Cardiac muscle cell (in vitro differentiated cells and primary cell): ENCODE results near the gene TRAM1L1. TPM values are rescaled to one million over a fixed set of nuclear protein-coding genes. Genes with fewer than 3 reads are reported as not detected.

Experiments
- DNase-seq, 2 donors: peaks; one replicate each; pipeline versions ENCODE4 v3.0.0 to v3.0.0-alpha.2; 2010 to 2017; ENCODE audit warnings: low read depth in 1 of 2, low spot score in 1 of 2
- H3K27ac ChIP-seq: fragments of 200-600 bp; sonication (generic); 2 replicates; pipeline ENCODE4 v1.5.1; 2016
- H3K27me3 ChIP-seq: fragments of 200-600 bp; sonication (generic); 2 replicates; pipeline ENCODE4 v1.6.0; 2016; ENCODE audit warnings: control low read depth
- H3K36me3 ChIP-seq: fragments of 200-600 bp; sonication (generic); 2 replicates; pipeline ENCODE4 v1.5.1; 2016; ENCODE audit warnings: control low read depth
- H3K4me1 ChIP-seq: fragments of 200-600 bp; sonication (generic); 2 replicates; pipeline ENCODE4 v1.8.1; 2017; ENCODE audit warnings: low read depth, mild to moderate bottlenecking, mixed run types
- H3K4me3 ChIP-seq: fragments of 200-600 bp; sonication (generic); 2 replicates; pipeline ENCODE4 v1.5.1; 2016; ENCODE audit warnings: mild to moderate bottlenecking
- H3K9me3 ChIP-seq: fragments of 200-600 bp; sonication (generic); 2 replicates; pipeline ENCODE4 v1.5.1; 2017; ENCODE audit warnings: low read depth, mild to moderate bottlenecking, control low read depth
- polyA plus RNA-seq: library from polyadenylated mRNA; unstranded; fragments of >200 nt; fragmentation: Nextera tagmentation; extraction: Ambion mirVana; gene quantifications from 2 replicates; pipeline ENCODE4 v1.2.1, GENCODE V29; 2016
- total RNA-seq: library from RNA; depleted of rRNA; stranded (reverse); fragments of >200 nt; gene quantifications from 2 replicates; pipeline ENCODE4 v1.2.3, GENCODE V29; 2016
- TF ChIP-seq, protein P1 (sequence below): IDR thresholded peaks from 2 replicates; pipeline ENCODE4 v1.5.1; 2012; ENCODE audit warnings: low read depth, mild to moderate bottlenecking, low read length

Gene TRAM1L1
- total and polyA plus RNA-seq, 2 experiments from 2014 or later = 3.2 to 3.6 TPM

GRCh38 chr4:117077760-117078159 is 7.6 kb downstream of the TRAM1L1 start:
- no peaks in the 10 kb centered on the region for H3K36me3 ChIP-seq
- H3K27ac ChIP-seq = no peak overlapping the region
- no peak overlapping the region for H3K4me3 ChIP-seq
- TF ChIP-seq, protein P1, sequence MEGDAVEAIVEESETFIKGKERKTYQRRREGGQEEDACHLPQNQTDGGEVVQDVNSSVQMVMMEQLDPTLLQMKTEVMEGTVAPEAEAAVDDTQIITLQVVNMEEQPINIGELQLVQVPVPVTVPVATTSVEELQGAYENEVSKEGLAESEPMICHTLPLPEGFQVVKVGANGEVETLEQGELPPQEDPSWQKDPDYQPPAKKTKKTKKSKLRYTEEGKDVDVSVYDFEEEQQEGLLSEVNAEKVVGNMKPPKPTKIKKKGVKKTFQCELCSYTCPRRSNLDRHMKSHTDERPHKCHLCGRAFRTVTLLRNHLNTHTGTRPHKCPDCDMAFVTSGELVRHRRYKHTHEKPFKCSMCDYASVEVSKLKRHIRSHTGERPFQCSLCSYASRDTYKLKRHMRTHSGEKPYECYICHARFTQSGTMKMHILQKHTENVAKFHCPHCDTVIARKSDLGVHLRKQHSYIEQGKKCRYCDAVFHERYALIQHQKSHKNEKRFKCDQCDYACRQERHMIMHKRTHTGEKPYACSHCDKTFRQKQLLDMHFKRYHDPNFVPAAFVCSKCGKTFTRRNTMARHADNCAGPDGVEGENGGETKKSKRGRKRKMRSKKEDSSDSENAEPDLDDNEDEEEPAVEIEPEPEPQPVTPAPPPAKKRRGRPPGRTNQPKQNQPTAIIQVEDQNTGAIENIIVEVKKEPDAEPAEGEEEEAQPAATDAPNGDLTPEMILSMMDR = no peak
- H3K27me3 ChIP-seq = no peaks in the 10 kb centered on the region
- H3K4me1 ChIP-seq = no peaks in the 10 kb centered on the region
- no peak for DNase-seq
- no peaks in the 10 kb centered on the region for H3K9me3 ChIP-seq

GRCh38 chr4:117068120-117068519 is 17.3 kb downstream of the TRAM1L1 start:
- DNase-seq = no peak
- Histone ChIP-seq H3K36me3 (no peaks in the 10 kb centered on the region), H3K9me3 (no peaks in the 10 kb centered on the region), H3K4me1 (no peaks in the 10 kb centered on the region), H3K27ac (no peak overlapping the region), H3K4me3 (no peak overlapping the region), H3K27me3 (no peaks in the 10 kb centered on the region)
- TF ChIP-seq, protein P1 = no peak

DNA sequence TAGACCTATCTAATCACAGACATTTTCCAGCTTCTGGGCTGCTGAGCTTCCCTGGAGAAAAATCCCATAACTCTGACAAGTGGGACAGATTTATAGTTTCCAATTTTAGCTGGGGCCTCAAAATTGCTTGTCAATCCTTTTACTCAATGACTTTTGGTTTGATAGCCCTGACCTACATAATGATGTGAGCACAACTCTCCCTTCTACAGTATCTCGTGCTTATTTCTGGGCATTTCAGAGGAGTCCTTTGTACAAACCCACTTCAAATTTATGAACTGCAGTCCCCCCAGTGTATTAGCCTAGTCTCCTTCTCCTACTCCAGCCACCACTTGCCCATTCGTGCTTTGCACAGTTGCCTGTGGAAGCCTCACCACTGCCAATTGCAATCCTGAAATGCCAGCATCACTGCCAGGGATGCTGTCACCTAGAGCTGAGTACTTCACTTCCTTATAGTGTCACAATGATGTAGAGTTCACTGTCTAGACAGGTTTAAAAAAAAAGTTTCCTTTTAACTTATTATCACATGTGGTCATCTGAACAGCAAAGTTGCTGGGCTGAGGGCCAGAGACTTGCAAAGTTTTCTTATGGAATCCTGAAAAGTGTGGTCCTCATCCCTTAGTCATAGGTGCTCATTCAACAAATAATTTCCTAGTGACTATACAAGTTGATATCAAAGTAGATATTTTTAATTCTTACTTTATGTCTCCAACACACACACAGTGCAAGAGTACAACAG is 21.2 kb downstream of the TRAM1L1 start:
- Histone ChIP-seq H3K4me3 (no peak overlapping the region), H3K4me1 (no peaks in the 10 kb centered on the region)

GRCh38 chr4:117042962-117043361 is 42.4 kb downstream of the TRAM1L1 start:
- H3K4me1 ChIP-seq = no peaks in the 10 kb centered on the region
- no peaks in the 10 kb centered on the region for H3K9me3 ChIP-seq
- no peaks in the 10 kb centered on the region for H3K27me3 ChIP-seq
- no peak for DNase-seq
- no peak overlapping the region for H3K27ac ChIP-seq
- no peak overlapping the region for H3K4me3 ChIP-seq
- TF ChIP-seq, protein P1 = no peak
- H3K36me3 ChIP-seq = no peaks in the 10 kb centered on the region

More for the DNA sequence above, 21.2 kb downstream of the TRAM1L1 start:
- no peak for DNase-seq
- no peaks in the 10 kb centered on the region for H3K9me3 ChIP-seq
- TF ChIP-seq, protein P1 = no peak
- no peaks in the 10 kb centered on the region for H3K27me3 ChIP-seq
- H3K27ac ChIP-seq = no peak overlapping the region
- no peaks in the 10 kb centered on the region for H3K36me3 ChIP-seq
